ENCODE data around the gene BOC. TPM values are rescaled to one million over a fixed set of nuclear protein-coding genes. Genes with fewer than 3 reads are reported as not detected.

BOC gene, protein sequence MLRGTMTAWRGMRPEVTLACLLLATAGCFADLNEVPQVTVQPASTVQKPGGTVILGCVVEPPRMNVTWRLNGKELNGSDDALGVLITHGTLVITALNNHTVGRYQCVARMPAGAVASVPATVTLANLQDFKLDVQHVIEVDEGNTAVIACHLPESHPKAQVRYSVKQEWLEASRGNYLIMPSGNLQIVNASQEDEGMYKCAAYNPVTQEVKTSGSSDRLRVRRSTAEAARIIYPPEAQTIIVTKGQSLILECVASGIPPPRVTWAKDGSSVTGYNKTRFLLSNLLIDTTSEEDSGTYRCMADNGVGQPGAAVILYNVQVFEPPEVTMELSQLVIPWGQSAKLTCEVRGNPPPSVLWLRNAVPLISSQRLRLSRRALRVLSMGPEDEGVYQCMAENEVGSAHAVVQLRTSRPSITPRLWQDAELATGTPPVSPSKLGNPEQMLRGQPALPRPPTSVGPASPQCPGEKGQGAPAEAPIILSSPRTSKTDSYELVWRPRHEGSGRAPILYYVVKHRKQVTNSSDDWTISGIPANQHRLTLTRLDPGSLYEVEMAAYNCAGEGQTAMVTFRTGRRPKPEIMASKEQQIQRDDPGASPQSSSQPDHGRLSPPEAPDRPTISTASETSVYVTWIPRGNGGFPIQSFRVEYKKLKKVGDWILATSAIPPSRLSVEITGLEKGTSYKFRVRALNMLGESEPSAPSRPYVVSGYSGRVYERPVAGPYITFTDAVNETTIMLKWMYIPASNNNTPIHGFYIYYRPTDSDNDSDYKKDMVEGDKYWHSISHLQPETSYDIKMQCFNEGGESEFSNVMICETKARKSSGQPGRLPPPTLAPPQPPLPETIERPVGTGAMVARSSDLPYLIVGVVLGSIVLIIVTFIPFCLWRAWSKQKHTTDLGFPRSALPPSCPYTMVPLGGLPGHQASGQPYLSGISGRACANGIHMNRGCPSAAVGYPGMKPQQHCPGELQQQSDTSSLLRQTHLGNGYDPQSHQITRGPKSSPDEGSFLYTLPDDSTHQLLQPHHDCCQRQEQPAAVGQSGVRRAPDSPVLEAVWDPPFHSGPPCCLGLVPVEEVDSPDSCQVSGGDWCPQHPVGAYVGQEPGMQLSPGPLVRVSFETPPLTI
- 10.0 and 17.5 TPM in 2 replicates for total RNA-seq

DNA sequence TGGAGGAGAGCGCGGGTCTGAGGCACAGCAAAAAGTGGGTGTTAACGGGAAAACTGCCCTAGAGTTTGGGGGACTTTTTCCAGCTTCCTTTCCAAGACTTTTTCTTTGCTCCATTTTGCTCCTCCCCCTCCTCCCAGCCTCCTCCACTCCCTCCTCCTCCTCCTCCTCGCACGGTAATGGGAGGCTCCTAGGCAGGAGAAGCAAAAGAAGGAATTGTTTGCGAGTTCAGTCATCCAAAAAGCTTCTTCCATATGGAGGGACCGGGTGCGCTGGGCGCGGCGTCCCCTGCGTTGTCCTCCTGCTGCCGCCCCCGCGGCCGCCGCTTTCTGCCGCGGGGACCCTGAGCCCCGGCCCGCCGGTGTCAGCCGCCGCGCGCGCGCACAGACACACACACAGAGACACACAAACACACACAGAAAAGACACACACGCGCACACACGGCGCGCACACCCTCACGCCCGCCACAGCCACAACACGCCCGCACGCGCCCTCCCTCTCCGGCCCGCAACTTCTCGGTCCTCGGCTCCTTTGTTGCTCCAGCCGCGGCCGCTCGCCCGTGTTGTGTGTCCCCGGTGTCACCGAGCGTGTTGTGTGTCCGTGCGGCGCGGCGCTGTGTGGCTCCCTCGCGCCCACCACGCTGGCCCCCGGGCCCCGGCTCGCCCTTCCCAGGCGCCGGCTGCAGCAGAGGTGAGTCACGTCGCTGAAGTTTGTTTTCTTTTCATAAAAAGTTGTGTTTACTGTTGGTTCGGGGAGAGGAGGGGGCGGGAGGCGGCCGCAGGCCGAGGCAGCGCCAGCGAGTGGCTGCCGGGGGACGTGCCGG is at the start of gene BOC:
Gene BOC (plus strand): TSS at position 228 of the 820 bp plus-strand sequence. CDS start 38,246 bp downstream, outside the sequence.

Other genes starting within 250 kb of the BOC start
- gene CD200R1, start 236.5 kb upstream of the BOC start, total RNA-seq = 0.13 TPM in 1 of 2 replicates, not detected in the other
- gene GTPBP8, start 220.6 kb upstream of the BOC start, total RNA-seq = 18.8 and 35.9 TPM in 2 replicates
- gene CFAP44, start 229.9 kb downstream of the BOC start, total RNA-seq = 0.24 and 0.52 TPM in 2 replicates

Measured in epithelial cell of alveolus of lung (primary cell).